SH-SY5Y (cell line): ENCODE results near the gene ORM2.

Experiments used
- GATA2 ChIP-seq: IDR thresholded peaks from 2 replicates; pipeline ENCODE4 v1.6.1; 2011; ENCODE audit warnings: mild to moderate bottlenecking, low read depth, low read length
- GATA3 ChIP-seq: IDR thresholded peaks from 2 replicates; pipeline ENCODE4 v1.6.1; 2011; ENCODE audit warnings: low read depth, mild to moderate bottlenecking, low read length, moderate library complexity

- TF ChIP-seq GATA3 (no peak), GATA2 (no peak)
Observed at GRCh38 chr9:114339130-114339908, 9.7 kb downstream of the ORM2 start.
